H9 (cell line): ENCODE measurements around the gene MRTFA. TPM values are rescaled to one million over a fixed set of nuclear protein-coding genes. Genes with fewer than 3 reads are reported as not detected.

Source experiments
- DNase-seq: peaks from one replicate; pipeline ENCODE4 v3.0.0-alpha.2; 2017
- H2AFZ ChIP-seq: one replicate; pipeline ENCODE4 v1.6.1; 2013; ENCODE audit warnings: mild to moderate bottlenecking, low read length, control low read depth, moderate library complexity
- H2AK5ac ChIP-seq: 2 replicates; pipeline ENCODE4 v1.6.1; 2013; ENCODE audit warnings: low read length, control low read depth, mixed read lengths; ENCODE audit not compliant: insufficient read length
- H2BK120ac ChIP-seq: one replicate; pipeline ENCODE4 v1.6.1; 2013; ENCODE audit warnings: low read depth, mild to moderate bottlenecking, low read length, control low read depth, inconsistent platforms; ENCODE audit not compliant: poor library complexity, severe bottlenecking
- H2BK12ac ChIP-seq: 2 replicates; pipeline ENCODE4 v1.6.1; 2013; ENCODE audit warnings: low read length, control low read depth, mixed read lengths, low read depth; ENCODE audit not compliant: insufficient read length
- H2BK15ac ChIP-seq: 2 replicates; pipeline ENCODE4 v1.6.1; 2013; ENCODE audit warnings: low read depth, low read length, control low read depth
- H2BK20ac ChIP-seq: one replicate; pipeline ENCODE4 v1.6.1; 2013; ENCODE audit warnings: low read depth, mild to moderate bottlenecking, low read length, control low read depth, inconsistent platforms; ENCODE audit not compliant: poor library complexity, severe bottlenecking
- H2BK5ac ChIP-seq: 2 replicates; pipeline ENCODE4 v1.6.1; 2013; ENCODE audit warnings: low read length, control low read depth, mixed read lengths; ENCODE audit not compliant: insufficient read length
- H3K14ac ChIP-seq: 2 replicates; pipeline ENCODE4 v1.6.1; 2013; ENCODE audit warnings: low read length, control low read depth; ENCODE audit not compliant: insufficient read depth
- H3K18ac ChIP-seq: 2 replicates; pipeline ENCODE4 v1.6.1; 2013; ENCODE audit warnings: low read depth, mild to moderate bottlenecking, mixed read lengths, low read length, control low read depth; ENCODE audit not compliant: insufficient read length
- H3K23ac ChIP-seq: 2 replicates; pipeline ENCODE4 v1.6.1; 2013; ENCODE audit warnings: low read length, control low read depth, mixed read lengths, low read depth; ENCODE audit not compliant: insufficient read length
- H3K23me2 ChIP-seq: 2 replicates; pipeline ENCODE4 v1.6.1; 2013; ENCODE audit warnings: low read depth, mild to moderate bottlenecking, mixed read lengths, low read length, control low read depth; ENCODE audit not compliant: insufficient read length, poor library complexity, severe bottlenecking
- H3K27ac ChIP-seq: 2 replicates; pipeline ENCODE4 v1.5.1; 2013; ENCODE audit warnings: low read length, control low read depth, mixed read lengths, low read depth; ENCODE audit not compliant: insufficient read length
- H3K27me3 ChIP-seq: 2 replicates; pipeline ENCODE4 v1.6.1; 2013; ENCODE audit warnings: low read length, control low read depth, inconsistent platforms; ENCODE audit not compliant: insufficient read depth
- H3K4ac ChIP-seq: 2 replicates; pipeline ENCODE4 v1.6.1; 2013; ENCODE audit warnings: low read depth, mild to moderate bottlenecking, control low read depth, inconsistent platforms, low read length, moderate library complexity
- H3K4me1 ChIP-seq: 2 replicates; pipeline ENCODE4 v1.6.1; 2013; ENCODE audit warnings: low read length, control low read depth, inconsistent platforms; ENCODE audit not compliant: insufficient read depth
- H3K4me2 ChIP-seq: 2 replicates; pipeline ENCODE4 v1.6.1; 2013; ENCODE audit warnings: low read length, control low read depth, mixed read lengths; ENCODE audit not compliant: insufficient read length, insufficient read depth
- H3K56ac ChIP-seq: 2 replicates; pipeline ENCODE4 v1.6.1; 2013; ENCODE audit warnings: low read depth, mild to moderate bottlenecking, mixed read lengths, low read length, control low read depth; ENCODE audit not compliant: insufficient read length
- H3K79me1 ChIP-seq: 2 replicates; pipeline ENCODE4 v1.6.1; 2013; ENCODE audit warnings: low read depth, mild to moderate bottlenecking, moderate library complexity, low read length, control low read depth, inconsistent platforms; ENCODE audit not compliant: insufficient read depth, poor library complexity, severe bottlenecking
- H3K79me2 ChIP-seq: 2 replicates; pipeline ENCODE4 v1.6.1; 2013; ENCODE audit warnings: low read length, control low read depth, inconsistent platforms; ENCODE audit not compliant: insufficient read depth
- H3K9ac ChIP-seq: 2 replicates; pipeline ENCODE4 v1.6.1; 2013; ENCODE audit warnings: low read length, control low read depth, mixed read lengths; ENCODE audit not compliant: insufficient read length; ENCODE audit errors: extremely low read depth
- H3K9me3 ChIP-seq: one replicate; pipeline ENCODE4 v1.6.1; 2013; ENCODE audit warnings: low read depth, low read length, inconsistent platforms; ENCODE audit not compliant: control insufficient read depth
- H3T11ph ChIP-seq: one replicate; pipeline ENCODE4 v1.6.1; 2013; ENCODE audit warnings: mild to moderate bottlenecking, low read length, control low read depth, inconsistent platforms
- H4K20me1 ChIP-seq: one replicate; pipeline ENCODE4 v1.6.1; 2013; ENCODE audit not compliant: control insufficient read depth, insufficient read length, insufficient read depth
- H4K5ac ChIP-seq: 2 replicates; pipeline ENCODE4 v1.6.1; 2013; ENCODE audit warnings: low read depth, mild to moderate bottlenecking, mixed read lengths, low read length, control low read depth; ENCODE audit not compliant: insufficient read length
- H4K8ac ChIP-seq: replicated peaks from 2 replicates; pipeline ENCODE4 v1.6.1; 2013; ENCODE audit warnings: low read length, control low read depth, mixed read lengths, low read depth; ENCODE audit not compliant: insufficient read length
- H4K91ac ChIP-seq: 2 replicates; pipeline ENCODE4 v1.6.1; 2013; ENCODE audit warnings: low read depth, mild to moderate bottlenecking, moderate library complexity, mixed read lengths, low read length, control low read depth; ENCODE audit not compliant: insufficient read length
- H3K27ac Mint-ChIP-seq, 3 experiments: 2 replicates in 2 of 3; 3 replicates in 1 of 3; pipeline ENCODE4 v1.8.0; 2020 to 2021; ENCODE audit warnings: mixed read lengths in 3 of 3, mild to moderate bottlenecking in 1 of 3, moderate library complexity in 1 of 3
- H3K27me3 Mint-ChIP-seq: 2 replicates; pipeline ENCODE4 v1.8.0; 2021; ENCODE audit warnings: low read depth, mild to moderate bottlenecking, moderate library complexity, mixed read lengths
- H3K36me3 Mint-ChIP-seq, 3 experiments: 2 replicates in 2 of 3; 3 replicates in 1 of 3; pipeline ENCODE4 v1.8.0; 2020 to 2021; ENCODE audit warnings: low read depth in 3 of 3, mixed read lengths in 3 of 3; ENCODE audit not compliant: insufficient read depth in 1 of 3
- H3K4me1 Mint-ChIP-seq, 2 experiments: 2 replicates each; pipeline ENCODE4 v1.8.0; 2020; ENCODE audit warnings: mixed read lengths in 2 of 2
- H3K4me3 Mint-ChIP-seq, 2 experiments: 2 replicates in 1 of 2; 3 replicates in 1 of 2; pipeline ENCODE4 v1.8.0; 2020 to 2021; ENCODE audit warnings: mild to moderate bottlenecking in 2 of 2, mixed read lengths in 2 of 2, moderate library complexity in 1 of 2
- H3K9me3 Mint-ChIP-seq, 2 experiments: 2 replicates in 1 of 2; 3 replicates in 1 of 2; pipeline ENCODE4 v1.8.0; 2020; ENCODE audit warnings: mild to moderate bottlenecking in 2 of 2, mixed read lengths in 2 of 2, moderate library complexity in 1 of 2
- WGBS: extraction: QIAGEN DNeasy Blood & Tissue Kit; methylation state at CpG from one replicate; pipeline ENCODE4 v1.1.7; 2013; ENCODE audit warnings: missing lambda C conversion rate, low lambda C conversion rate, mixed read lengths; ENCODE audit not compliant: insufficient read length; ENCODE audit errors: extremely low coverage; 5-methylcytosine and 5-hydroxymethylcytosine counted together
- total RNA-seq: library from RNA; stranded (reverse); gene quantifications from 2 replicates; pipeline ENCODE4 v1.2.1, GENCODE V29; 2021
- TF ChIP-seq, protein P1 (sequence below): fragments of 200-600 bp; sonication (generic); conservative IDR thresholded peaks from 3 replicates; pipeline ENCODE4 v1.8.0; 2021; ENCODE audit warnings: antibody characterized with exemption, mild to moderate bottlenecking

The MRTFA gene
- total RNA-seq, 1 experiment from 2014 or later = 38.1 TPM

DNA sequence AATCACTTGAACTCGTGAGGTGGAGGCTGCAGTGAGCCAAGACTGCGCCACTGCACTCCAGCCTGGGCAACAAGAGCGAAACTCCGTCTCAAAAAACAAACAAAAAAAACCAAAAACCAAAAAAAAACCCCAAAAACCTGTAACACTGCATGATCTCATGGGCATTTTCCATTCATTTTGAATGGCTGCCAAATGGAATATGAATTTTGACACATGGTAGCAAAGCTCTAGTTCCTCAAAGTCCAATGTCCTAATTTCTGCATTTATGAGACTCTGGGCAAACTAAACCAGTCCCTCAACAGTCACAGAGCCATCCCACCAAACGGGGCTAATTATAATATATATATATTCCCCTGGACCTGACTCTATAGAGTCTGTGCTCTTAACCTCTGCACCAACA is 204.4 kb downstream of the MRTFA start:
- H2AK5ac ChIP-seq = no peak overlapping the region
- no peaks in the 10 kb centered on the region for H3K79me2 ChIP-seq
- Mint-ChIP-seq H3K4me1 (peaks cover 17 to 23% of the 10 kb centered on the region in 2 experiments), H3K27ac (no peak overlapping the region), H3K9me3 (no peaks in the 10 kb centered on the region), H3K36me3 (peaks cover 12 to 33% (median 27%) of the 10 kb centered on the region in 3 experiments; a peak in 6 of 7 replicates), H3K27me3 (no peaks in the 10 kb centered on the region), H3K4me3 (no peak overlapping the region)
- H4K5ac ChIP-seq = no peak overlapping the region
- no peaks in the 10 kb centered on the region for H3K79me1 ChIP-seq
- no peak overlapping the region for H3K23ac ChIP-seq
- no peak overlapping the region for H2BK5ac ChIP-seq
- no peaks in the 10 kb centered on the region for H4K20me1 ChIP-seq
- H3K9me3 ChIP-seq = no peaks in the 10 kb centered on the region
- H2BK15ac ChIP-seq = no peak overlapping the region
- H3T11ph ChIP-seq = no peak overlapping the region
- no peak overlapping the region for H3K56ac ChIP-seq
- no CpG with 5 or more reads among the region's 5 CpGs for WGBS
- no peak overlapping the region for H3K18ac ChIP-seq
- H3K14ac ChIP-seq = no peak overlapping the region
- no peak for DNase-seq
- no peaks in the 10 kb centered on the region for H3K27me3 ChIP-seq
- TF ChIP-seq, protein P1, sequence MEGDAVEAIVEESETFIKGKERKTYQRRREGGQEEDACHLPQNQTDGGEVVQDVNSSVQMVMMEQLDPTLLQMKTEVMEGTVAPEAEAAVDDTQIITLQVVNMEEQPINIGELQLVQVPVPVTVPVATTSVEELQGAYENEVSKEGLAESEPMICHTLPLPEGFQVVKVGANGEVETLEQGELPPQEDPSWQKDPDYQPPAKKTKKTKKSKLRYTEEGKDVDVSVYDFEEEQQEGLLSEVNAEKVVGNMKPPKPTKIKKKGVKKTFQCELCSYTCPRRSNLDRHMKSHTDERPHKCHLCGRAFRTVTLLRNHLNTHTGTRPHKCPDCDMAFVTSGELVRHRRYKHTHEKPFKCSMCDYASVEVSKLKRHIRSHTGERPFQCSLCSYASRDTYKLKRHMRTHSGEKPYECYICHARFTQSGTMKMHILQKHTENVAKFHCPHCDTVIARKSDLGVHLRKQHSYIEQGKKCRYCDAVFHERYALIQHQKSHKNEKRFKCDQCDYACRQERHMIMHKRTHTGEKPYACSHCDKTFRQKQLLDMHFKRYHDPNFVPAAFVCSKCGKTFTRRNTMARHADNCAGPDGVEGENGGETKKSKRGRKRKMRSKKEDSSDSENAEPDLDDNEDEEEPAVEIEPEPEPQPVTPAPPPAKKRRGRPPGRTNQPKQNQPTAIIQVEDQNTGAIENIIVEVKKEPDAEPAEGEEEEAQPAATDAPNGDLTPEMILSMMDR = no peak
- H3K4ac ChIP-seq = no peak overlapping the region
- H4K8ac ChIP-seq = no peak overlapping the region
- no peak overlapping the region for H4K91ac ChIP-seq
- no peak overlapping the region for H2AFZ ChIP-seq
- H3K4me1 ChIP-seq = no peaks in the 10 kb centered on the region
- no peak overlapping the region for H2BK12ac ChIP-seq
- no peak overlapping the region for H3K4me2 ChIP-seq
- no peak overlapping the region for H3K9ac ChIP-seq
- no peak overlapping the region for H2BK120ac ChIP-seq
- H3K27ac ChIP-seq = no peak overlapping the region
- H3K23me2 ChIP-seq = no peaks in the 10 kb centered on the region
- H2BK20ac ChIP-seq = no peak overlapping the region
